GM18505 (cell line): ENCODE results near the gene GAL.

ENCODE experiments used
- ATAC-seq: cut with Tn5 transposase; IDR thresholded peaks from one replicate; pipeline ENCODE4 v1.9.1; 2021; ENCODE audit not compliant: unreplicated experiment
- POLR2A ChIP-seq: IDR thresholded peaks from 4 replicates; pipeline ENCODE4 v1.6.1; 2011; ENCODE audit warnings: borderline replicate concordance; ENCODE audit not compliant: insufficient read depth, insufficient read length; ENCODE audit errors: extremely low read depth

The GAL gene

DNA sequence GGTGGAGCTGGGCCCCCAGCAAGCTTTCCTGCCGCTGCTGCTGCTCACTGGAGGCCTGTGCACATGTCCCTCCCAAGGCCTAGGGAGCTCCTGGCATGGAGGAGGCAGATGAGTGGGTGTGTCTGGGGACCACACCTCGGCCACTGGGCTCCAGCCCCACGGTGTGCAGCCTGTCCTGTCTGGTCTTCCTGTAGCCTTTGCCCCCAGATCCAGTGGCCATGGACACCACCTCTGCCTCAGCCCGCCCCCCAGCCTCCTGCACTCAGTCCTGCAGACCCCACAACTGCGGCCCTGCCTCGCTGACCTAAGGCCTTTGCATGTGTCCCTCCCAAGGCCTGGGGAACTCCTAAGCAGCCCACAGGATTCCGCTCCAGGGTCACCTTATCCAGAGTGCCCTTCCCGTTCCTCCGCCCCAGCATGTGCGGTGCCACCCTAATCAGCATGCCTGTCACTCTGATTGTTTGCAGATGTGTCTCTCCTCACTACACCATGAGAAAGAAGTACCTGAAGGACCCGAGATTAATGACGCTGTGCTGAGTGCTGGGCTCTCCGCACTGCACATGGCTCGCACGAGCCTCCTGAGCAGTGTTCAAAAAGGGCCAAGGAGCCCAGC, 8.6 kb downstream of the GAL start:
- no peak for TF ChIP-seq POLR2A
- ATAC-seq = no peak

DNA sequence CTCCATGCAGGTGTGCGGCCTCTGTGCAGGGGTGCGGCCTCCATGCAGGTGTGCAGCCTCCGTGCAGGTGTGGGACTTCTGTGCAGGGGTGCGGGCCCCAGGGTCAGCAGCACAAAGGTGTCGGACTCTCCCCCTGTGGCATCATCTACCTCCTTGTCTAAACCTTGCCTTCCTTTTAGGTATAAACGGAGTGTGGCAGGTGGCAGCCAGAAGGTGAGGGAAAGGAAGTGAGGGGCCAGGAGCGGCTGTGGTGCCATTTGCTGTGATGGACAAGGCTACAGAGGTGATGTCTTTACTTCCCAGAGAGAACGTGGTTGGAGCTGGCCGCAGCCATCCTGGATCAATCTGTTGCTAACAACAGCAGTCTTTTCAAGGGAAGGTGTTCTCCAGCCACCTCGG, 9.1 kb downstream of the GAL start:
- no peak for TF ChIP-seq POLR2A
- no peak for ATAC-seq

DNA sequence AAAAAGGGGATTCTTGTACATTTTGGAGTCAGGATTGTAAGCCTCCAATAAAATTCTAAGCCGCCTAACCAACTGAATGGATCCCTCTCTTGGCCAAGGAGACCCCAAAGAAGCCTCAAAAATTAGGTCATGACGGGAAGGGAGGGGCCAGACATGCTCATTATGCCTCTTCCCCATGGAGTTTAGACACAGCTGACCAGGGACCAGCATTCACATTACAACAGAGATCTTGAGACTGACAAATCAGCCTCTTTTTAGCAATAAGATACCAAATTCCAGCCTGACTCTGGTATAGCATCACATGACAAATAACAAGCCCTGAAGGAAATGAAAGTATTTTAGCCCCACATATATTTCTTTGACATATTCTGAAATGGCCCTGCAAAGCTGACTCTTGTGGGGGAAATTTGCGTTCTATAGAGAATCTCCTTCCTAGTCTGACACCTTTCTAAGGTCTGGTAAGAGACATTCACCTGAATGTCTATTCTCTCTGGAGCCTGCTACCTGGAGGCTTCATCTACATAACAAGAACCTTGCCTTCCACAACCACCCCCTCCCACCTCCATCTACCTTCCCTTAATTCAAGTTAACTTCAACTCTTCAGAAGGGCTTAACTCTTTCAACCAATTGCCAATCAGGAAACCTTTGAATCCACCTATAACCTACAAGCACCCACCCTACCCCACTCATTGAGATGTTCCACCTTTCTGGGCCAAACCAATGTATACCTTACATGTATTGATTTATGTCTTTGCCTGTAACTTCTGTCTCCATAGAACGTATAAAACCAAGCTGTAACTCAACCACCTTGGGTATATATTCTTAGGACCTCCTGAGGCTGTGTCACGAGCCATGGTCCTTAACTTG, 10.3 kb downstream of the GAL start:
- ATAC-seq = no peak
- no peak for TF ChIP-seq POLR2A

DNA sequence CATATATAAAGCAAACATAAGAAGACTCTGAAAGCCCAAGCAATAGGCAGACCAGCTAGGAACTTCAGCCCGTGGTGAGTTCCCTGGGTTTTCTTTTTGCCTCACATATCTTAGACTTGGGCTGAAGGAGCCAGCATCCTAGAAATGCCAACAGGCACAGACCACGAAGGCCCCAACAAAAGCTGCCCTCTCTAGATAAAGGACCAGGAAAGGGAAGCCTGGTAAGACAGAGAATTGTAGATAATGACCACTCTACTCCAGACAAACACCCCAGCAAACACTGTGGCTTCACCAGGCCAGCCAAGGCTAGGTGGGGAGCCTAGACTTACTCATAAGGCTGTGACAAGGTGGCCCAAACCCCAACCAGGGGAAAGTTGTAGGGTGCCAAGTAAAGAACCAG, 11.2 kb downstream of the GAL start:
- no peak for TF ChIP-seq POLR2A
- no peak for ATAC-seq

DNA sequence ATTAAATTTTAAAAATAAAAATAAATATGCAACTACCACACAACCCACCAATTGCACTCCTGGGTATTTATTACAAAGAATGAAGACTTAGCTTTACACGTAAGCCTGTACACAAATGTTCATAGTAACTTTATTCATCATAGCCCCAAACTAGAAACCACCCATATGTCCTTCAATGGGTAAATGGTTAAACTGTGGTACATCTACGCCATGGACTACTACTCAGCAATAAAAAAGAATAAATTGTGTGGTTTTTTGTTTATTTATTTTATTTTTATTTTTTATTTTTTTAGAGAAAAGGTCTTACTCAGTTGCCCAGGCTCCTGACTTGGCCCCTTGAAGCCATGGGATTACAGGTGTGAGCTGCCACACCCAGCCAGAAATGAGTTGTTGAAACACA, 14.6 kb downstream of the GAL start:
- no peak for ATAC-seq
- no peak for TF ChIP-seq POLR2A

DNA sequence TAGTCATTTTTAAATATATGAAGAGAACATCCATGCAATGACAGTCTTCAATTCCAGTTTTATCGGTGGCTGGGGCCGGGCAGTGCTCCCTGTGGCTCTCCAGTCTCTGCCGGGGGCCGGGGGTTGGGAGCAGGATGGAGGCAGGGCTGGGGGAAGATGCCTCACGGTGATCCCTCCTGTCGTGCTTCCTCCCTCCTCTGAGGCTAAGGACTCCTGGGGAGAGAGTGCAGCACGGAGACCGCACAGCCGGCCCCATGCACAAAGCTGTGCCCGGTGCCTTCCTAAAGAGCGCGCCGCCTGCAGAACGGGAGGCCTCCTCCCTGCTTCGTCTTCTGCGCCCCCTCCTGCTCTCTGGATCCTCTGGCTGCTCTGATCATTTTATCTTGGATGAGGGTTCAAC, 20.5 kb downstream of the GAL start:
- no peak for TF ChIP-seq POLR2A
- ATAC-seq = no peak

DNA sequence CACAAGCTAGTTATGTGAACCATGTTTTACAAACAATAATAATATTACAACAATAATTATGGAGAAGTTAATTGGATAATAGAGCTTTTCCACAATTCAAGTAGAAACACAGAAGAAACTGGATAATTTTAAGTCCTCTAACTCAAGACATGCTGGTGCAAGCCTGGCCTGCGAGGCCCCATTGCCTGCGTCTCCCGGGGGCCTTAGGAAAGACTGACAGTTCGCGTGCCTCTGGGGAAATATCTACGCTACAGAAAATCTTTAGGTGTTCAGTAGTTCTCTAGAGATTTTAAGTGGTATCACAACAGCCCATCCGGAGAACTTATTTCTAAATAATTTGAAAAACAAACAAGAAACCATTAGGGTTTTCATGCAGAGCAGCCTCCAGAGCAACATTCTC, 23.2 kb downstream of the GAL start:
- no peak for ATAC-seq
- no peak for TF ChIP-seq POLR2A

DNA sequence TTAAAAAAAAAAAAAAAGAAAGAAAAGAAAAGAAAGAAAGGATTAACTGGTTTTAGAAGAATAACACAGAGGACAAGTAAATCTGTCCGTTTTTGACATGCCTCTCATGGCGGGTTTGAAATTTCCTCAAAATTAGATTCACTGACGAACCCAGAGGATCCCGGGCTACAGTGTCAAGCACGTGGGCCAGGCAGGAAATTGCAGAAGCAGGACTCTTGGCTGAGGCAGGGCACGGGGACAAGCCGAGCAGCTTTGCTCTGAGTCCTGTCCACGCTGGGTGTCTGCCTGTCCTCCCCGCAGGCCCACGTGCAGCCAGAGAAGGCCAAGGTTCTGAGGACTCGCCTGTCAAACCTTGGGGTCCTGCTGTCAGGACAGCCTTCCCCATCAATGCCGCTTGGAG, 24.7 kb downstream of the GAL start:
- ATAC-seq = no peak
- no peak for TF ChIP-seq POLR2A

DNA sequence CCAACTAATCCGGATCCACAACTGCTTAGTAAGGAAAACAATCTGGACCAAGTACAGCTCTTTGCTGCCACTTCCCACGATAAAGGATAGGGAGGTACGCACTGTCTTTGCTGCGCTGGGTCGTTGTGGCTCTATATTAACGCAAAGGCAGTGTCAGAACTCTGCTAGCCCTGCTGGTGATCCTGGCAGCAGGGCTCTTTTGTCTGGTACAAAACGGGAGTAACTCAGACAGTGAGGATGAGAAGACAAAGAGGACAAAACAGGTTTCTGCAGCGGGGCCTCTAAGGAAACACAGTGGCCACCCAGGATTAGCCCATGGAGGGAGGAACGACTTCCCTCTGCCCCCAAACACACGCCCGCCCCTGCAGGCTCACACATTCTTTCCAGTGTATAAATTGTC, 26.1 kb downstream of the GAL start:
- no peak for TF ChIP-seq POLR2A
- ATAC-seq = no peak

DNA sequence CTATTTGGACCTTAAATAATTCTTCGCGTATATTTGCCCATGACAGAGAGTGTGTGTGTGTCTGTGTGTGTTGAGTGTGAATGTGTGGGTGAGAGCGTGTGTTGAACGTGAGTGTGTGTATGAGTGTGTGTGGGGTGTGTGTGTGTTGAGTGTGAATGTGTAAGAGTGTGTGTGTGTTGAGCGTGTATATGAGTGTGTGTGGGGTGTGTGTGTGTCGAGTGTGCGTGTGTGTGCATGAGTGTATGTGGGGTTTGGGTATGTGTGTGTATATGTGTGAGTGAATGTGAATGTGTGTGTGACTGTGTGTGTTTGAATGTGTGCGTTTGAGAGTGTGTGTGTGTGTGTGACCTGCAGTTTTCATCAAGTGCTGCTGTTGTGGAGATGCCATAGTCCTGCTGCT, 26.8 kb downstream of the GAL start:
- no peak for TF ChIP-seq POLR2A
- no peak for ATAC-seq

DNA sequence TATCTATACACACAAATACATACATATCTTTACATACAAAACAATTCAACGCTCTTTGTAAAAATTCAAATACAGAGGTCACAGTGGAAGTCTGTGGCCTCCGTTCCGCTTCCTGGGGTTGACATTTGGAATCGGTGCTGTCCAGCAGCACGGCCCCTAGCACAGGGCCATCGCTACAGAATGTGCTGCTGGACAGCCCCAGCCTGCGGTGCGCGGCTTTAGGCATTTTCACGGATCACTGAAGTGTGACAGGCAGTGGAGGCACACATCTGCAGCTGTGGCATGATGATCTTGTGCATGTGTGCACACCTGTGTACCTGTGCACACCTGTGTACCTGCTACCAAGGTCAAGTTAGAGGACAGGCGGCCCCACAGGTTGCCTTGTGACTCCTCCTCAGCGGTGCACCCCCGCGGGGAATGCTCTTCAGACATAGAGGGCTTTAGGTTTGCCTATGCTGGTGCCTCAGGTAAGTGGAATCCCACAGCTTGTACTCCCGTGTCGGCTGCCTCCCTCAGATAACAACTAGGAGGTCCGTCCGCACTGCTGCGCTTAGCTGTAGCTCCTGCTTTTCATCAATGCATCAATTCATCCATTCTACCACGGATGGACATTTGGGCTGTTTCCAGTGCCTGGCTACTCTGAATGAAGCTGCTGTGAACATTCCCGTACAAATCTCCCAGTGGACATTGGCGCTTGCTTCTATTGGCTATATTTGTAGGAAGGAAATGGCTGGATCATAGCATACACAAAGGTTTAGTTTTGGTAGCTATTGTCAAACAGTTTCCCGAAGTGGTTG, 29.9 kb downstream of the GAL start:
- TF ChIP-seq POLR2A = no peak
- ATAC-seq = no peak

DNA sequence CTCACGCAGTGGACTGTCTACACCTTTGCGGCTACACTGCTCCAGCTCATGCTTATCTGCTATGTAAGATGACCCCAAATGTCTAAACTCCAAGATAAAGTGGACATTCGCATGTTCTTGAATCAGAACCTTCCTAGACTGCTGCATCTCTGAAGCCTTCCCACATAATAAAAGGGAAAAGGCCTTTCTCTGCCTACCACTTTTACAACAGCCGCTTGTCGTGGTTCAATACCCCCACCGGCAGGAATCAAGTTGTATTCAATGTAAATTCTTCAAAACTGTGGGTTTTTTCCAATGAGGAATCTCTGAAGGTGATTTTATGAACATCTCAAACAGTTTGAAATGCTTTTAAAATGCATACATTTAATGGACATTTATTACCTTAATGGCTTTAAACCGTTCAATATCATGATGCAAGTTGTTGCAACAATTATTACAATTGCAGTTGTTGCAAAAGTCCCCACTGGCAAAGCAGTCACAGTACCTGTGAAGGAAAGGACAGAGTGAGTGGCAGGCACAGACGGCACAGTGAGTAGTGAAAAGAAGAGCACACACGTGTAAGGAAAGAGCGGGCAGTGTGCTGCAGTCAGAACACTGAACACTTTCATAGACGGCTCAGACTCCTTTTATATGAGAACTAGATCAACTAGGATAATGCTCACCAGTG, 31.2 kb downstream of the GAL start:
- no peak for ATAC-seq
- no peak for TF ChIP-seq POLR2A

DNA sequence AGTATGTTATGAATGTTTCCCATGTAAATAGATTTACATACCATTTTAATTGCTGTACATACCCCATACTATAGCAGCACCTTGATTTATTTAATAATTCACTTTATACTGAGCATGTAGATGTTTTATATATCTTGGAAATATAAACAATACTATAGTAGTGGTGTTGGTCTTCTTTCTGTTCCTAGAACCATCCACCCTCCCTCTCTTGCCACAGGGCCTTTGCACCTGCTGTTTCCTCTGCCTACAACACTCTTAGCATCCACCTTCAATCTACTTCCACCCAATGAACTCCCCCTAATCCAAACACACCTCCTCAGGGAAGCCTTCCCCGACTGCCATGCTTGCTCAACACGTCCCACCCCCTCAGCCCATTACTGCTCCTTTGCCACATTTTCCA, 36.7 kb downstream of the GAL start:
- TF ChIP-seq POLR2A = no peak
- ATAC-seq = no peak
